Measurements from ENCODE around the gene FGF7.
"Not testable (repeated sequence)": the region's sequence is repeated elsewhere in the genome, so short reads cannot be mapped to it uniquely, and the experiment has no call there.

Gene FGF7

GRCh38 chr15:49468481-49468839, 45.4 kb downstream of the FGF7 start:
- Histone ChIP-seq H4K12ac (ENCODE audit: low read depth, low read length) (no peak overlapping the region), H3K4me1 (ENCODE audit: control insufficient read depth in 1 of 2, insufficient read depth in 2 of 2, low read length in 2 of 2) (no peaks in the 10 kb centered on the region), H3K4me2 (ENCODE audit: low read length) (no peak overlapping the region), H3K4ac (ENCODE audit: low read depth, low read length) (no peak overlapping the region), H2BK5ac (ENCODE audit: low read depth, low read length, poor library complexity) (no peak overlapping the region), H3K79me2 (ENCODE audit: control insufficient read depth, insufficient read depth, low read length, poor library complexity) (no peaks in the 10 kb centered on the region), H3K9ac (ENCODE audit: low read length) (no peak overlapping the region), H3K14ac (ENCODE audit: low read length) (no peak overlapping the region), H3K9me3 (ENCODE audit: insufficient read depth, low read depth, low read length) (no peaks in the 10 kb centered on the region), H3K36me3 (ENCODE audit: control insufficient read depth in 1 of 2, insufficient read depth in 2 of 2, low read length in 2 of 2) (no peaks in the 10 kb centered on the region), H4K91ac (ENCODE audit: low read depth, low read length) (no peak overlapping the region), H2AK5ac (ENCODE audit: low read length) (no peak overlapping the region), H4K8ac (ENCODE audit: low read depth, low read length) (no peak overlapping the region), H3K27ac (ENCODE audit: low read depth, low read length) (no peak overlapping the region), H2BK12ac (ENCODE audit: low read length) (no peak overlapping the region), H3K18ac (ENCODE audit: low read length) (no peak overlapping the region), H3K27me3 (ENCODE audit: insufficient read depth, low read length) (no peaks in the 10 kb centered on the region), H3K79me1 (ENCODE audit: low read length) (no peaks in the 10 kb centered on the region), H2AFZ (ENCODE audit: insufficient read depth, low read length, poor library complexity) (no peak overlapping the region), H3K4me3 (ENCODE audit: low read depth, low read length) (no peak overlapping the region), H3K23ac (ENCODE audit: low read length) (no peak overlapping the region), H2BK120ac (ENCODE audit: insufficient read depth, low read length, poor library complexity) (no peak overlapping the region)
- DNase-seq: no peak
- no CpG with 5 or more reads among the region's 2 CpGs for WGBS (ENCODE audit: extremely low coverage, insufficient coverage, insufficient read length)

GRCh38 chr15:49471248-49471647, 48.2 kb downstream of the FGF7 start:
- no CpG with 5 or more reads among the region's 4 CpGs for WGBS (ENCODE audit: extremely low coverage, insufficient coverage, insufficient read length)
- not testable (repeated sequence) for H3K23ac ChIP-seq (ENCODE audit: low read length)

GRCh38 chr15:49471733-49472132, 48.7 kb downstream of the FGF7 start:
- Histone ChIP-seq H2AFZ (ENCODE audit: insufficient read depth, low read length, poor library complexity) (no peak overlapping the region), H3K79me1 (ENCODE audit: low read length) (no peaks in the 10 kb centered on the region), H3K27ac (ENCODE audit: low read depth, low read length) (no peak overlapping the region), H3K23ac (ENCODE audit: low read length) (no peak overlapping the region), H3K79me2 (ENCODE audit: control insufficient read depth, insufficient read depth, low read length, poor library complexity) (no peaks in the 10 kb centered on the region), H2BK12ac (ENCODE audit: low read length) (no peak overlapping the region), H2BK120ac (ENCODE audit: insufficient read depth, low read length, poor library complexity) (no peak overlapping the region), H3K4me1 (ENCODE audit: control insufficient read depth in 1 of 2, insufficient read depth in 2 of 2, low read length in 2 of 2) (no peaks in the 10 kb centered on the region), H3K4me2 (ENCODE audit: low read length) (no peak overlapping the region), H2AK5ac (ENCODE audit: low read length) (no peak overlapping the region), H3K9ac (ENCODE audit: low read length) (no peak overlapping the region), H3K4ac (ENCODE audit: low read depth, low read length) (no peak overlapping the region), H3K9me3 (ENCODE audit: insufficient read depth, low read depth, low read length) (no peaks in the 10 kb centered on the region), H4K12ac (ENCODE audit: low read depth, low read length) (no peak overlapping the region), H2BK5ac (ENCODE audit: low read depth, low read length, poor library complexity) (no peak overlapping the region), H3K4me3 (ENCODE audit: low read depth, low read length) (no peak overlapping the region), H3K36me3 (ENCODE audit: control insufficient read depth in 1 of 2, insufficient read depth in 2 of 2, low read length in 2 of 2) (no peaks in the 10 kb centered on the region), H3K27me3 (ENCODE audit: insufficient read depth, low read length) (no peaks in the 10 kb centered on the region), H3K14ac (ENCODE audit: low read length) (no peak overlapping the region), H4K8ac (ENCODE audit: low read depth, low read length) (no peak overlapping the region), H3K18ac (ENCODE audit: low read length) (no peak overlapping the region), H4K91ac (ENCODE audit: low read depth, low read length) (no peak overlapping the region)
- no CpG with 5 or more reads among the region's 4 CpGs for WGBS (ENCODE audit: extremely low coverage, insufficient coverage, insufficient read length)
- DNase-seq: no peak

More at GRCh38 chr15:49471248-49471647, 48.2 kb downstream of the FGF7 start:
- H4K8ac ChIP-seq (ENCODE audit: low read depth, low read length); H3K4me1 ChIP-seq (ENCODE audit: control insufficient read depth in 1 of 2, insufficient read depth in 2 of 2, low read length in 2 of 2); H4K12ac ChIP-seq (ENCODE audit: low read depth, low read length); H3K14ac ChIP-seq (ENCODE audit: low read length); H3K27me3 ChIP-seq (ENCODE audit: insufficient read depth, low read length); H2BK120ac ChIP-seq (ENCODE audit: insufficient read depth, low read length, poor library complexity); H2AFZ ChIP-seq (ENCODE audit: insufficient read depth, low read length, poor library complexity); H3K4me3 ChIP-seq (ENCODE audit: low read depth, low read length); H3K9me3 ChIP-seq (ENCODE audit: insufficient read depth, low read depth, low read length); H3K27ac ChIP-seq (ENCODE audit: low read depth, low read length); H3K36me3 ChIP-seq (ENCODE audit: control insufficient read depth in 1 of 2, insufficient read depth in 2 of 2, low read length in 2 of 2); H2AK5ac ChIP-seq (ENCODE audit: low read length); H3K4me2 ChIP-seq (ENCODE audit: low read length); H3K4ac ChIP-seq (ENCODE audit: low read depth, low read length); H3K79me2 ChIP-seq (ENCODE audit: control insufficient read depth, insufficient read depth, low read length, poor library complexity); H2BK12ac ChIP-seq (ENCODE audit: low read length); H3K18ac ChIP-seq (ENCODE audit: low read length); H3K79me1 ChIP-seq (ENCODE audit: low read length); H2BK5ac ChIP-seq (ENCODE audit: low read depth, low read length, poor library complexity); H4K91ac ChIP-seq (ENCODE audit: low read depth, low read length); H3K9ac ChIP-seq (ENCODE audit: low read length): not testable (repeated sequence)
- peak; percentile 5 to 43 for DNase-seq

- no peaks in the 10 kb centered on the region for H3K79me1 ChIP-seq (ENCODE audit: low read length)
- no peak overlapping the region for H4K91ac ChIP-seq (ENCODE audit: low read depth, low read length)
- no peak overlapping the region for H3K9ac ChIP-seq (ENCODE audit: low read length)
- H3K4me1 ChIP-seq (ENCODE audit: control insufficient read depth in 1 of 2, insufficient read depth in 2 of 2, low read length in 2 of 2): no peaks in the 10 kb centered on the region
- H4K12ac ChIP-seq (ENCODE audit: low read depth, low read length): no peak overlapping the region
- H3K9me3 ChIP-seq (ENCODE audit: insufficient read depth, low read depth, low read length): no peaks in the 10 kb centered on the region
- no peak overlapping the region for H4K8ac ChIP-seq (ENCODE audit: low read depth, low read length)
- no peak overlapping the region for H3K14ac ChIP-seq (ENCODE audit: low read length)
- no peak overlapping the region for H3K27ac ChIP-seq (ENCODE audit: low read depth, low read length)
- no peak overlapping the region for H2BK5ac ChIP-seq (ENCODE audit: low read depth, low read length, poor library complexity)
- H3K4me2 ChIP-seq (ENCODE audit: low read length): no peak overlapping the region
- no CpG with 5 or more reads among the region's 2 CpGs for WGBS (ENCODE audit: extremely low coverage, insufficient coverage, insufficient read length)
- H2BK120ac ChIP-seq (ENCODE audit: insufficient read depth, low read length, poor library complexity): no peak overlapping the region
- H3K18ac ChIP-seq (ENCODE audit: low read length): no peak overlapping the region
- H3K79me2 ChIP-seq (ENCODE audit: control insufficient read depth, insufficient read depth, low read length, poor library complexity): no peaks in the 10 kb centered on the region
- no peak overlapping the region for H3K23ac ChIP-seq (ENCODE audit: low read length)
- H3K4me3 ChIP-seq (ENCODE audit: low read depth, low read length): no peak overlapping the region
- H3K27me3 ChIP-seq (ENCODE audit: insufficient read depth, low read length): no peaks in the 10 kb centered on the region
- no peak overlapping the region for H2AK5ac ChIP-seq (ENCODE audit: low read length)
- no peak overlapping the region for H2BK12ac ChIP-seq (ENCODE audit: low read length)
- H2AFZ ChIP-seq (ENCODE audit: insufficient read depth, low read length, poor library complexity): no peak overlapping the region
- no peak overlapping the region for H3K4ac ChIP-seq (ENCODE audit: low read depth, low read length)
- DNase-seq: no peak
- H3K36me3 ChIP-seq (ENCODE audit: control insufficient read depth in 1 of 2, insufficient read depth in 2 of 2, low read length in 2 of 2): no peaks in the 10 kb centered on the region
Observed at GRCh38 chr15:49472338-49472737, 49.3 kb downstream of the FGF7 start.
